ENCODE results near the gene PHLPP1. TPM values are rescaled to one million over a fixed set of nuclear protein-coding genes. Genes with fewer than 3 reads are reported as not detected.

PHLPP1 gene
- total RNA-seq, 1 experiment from 2014 or later: 12.5 TPM

DNA sequence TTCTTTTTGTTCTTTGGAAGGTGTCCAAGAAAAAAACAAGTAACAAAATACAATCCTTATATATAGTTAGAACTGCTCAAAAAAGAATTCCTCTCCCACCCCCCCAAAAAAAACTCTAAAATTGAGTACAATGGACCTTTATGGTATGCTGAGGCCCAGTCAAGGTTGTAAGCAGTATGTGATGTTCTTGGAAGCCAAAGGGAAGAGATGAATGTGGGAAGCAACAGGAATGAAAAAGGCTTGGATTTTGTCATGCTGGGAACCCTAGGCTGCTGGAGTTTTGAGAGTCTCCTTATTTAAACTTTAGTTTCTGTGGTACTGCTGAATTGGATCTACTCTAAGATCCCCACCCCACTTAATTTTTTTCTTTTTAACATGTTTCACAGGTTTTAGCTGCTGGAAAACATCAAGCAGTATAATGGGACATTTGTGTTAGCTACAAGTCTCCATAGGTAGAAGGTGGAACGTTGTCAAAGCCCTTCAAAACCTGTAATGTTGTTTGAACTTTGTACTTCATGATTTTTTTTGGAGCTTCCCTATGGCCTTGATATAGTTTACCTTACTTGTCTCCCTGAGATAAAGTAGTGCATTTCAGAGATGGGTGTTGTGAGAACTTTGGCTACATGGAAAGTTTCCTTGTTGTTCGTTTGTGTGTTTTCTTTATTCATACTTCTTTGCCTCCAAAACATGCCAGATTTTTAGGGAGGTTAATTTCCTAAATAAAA lies 57.7 kb downstream of the PHLPP1 start:
- DNase-seq (ENCODE audit: low read depth): no peak

DNA sequence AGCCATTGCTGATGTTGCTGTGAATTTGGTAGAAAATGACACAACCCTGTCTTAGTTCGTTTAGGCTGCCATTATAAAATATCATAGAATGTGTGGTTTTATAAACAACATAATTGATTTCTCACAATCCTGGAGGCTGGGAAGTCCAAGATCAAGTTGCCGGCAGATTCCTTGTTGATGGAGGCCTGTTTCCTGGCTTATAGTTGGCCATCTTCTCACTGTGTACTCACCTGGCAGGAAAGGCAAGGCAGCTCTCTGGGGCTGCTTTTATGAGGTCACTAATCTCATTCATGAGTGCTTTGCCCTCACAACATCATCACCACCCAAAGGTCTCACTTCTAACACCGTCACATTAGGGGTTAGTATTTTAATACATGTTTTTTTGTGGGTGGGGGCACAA lies 58.4 kb downstream of the PHLPP1 start:
- DNase-seq (ENCODE audit: low read depth): no peak

DNA sequence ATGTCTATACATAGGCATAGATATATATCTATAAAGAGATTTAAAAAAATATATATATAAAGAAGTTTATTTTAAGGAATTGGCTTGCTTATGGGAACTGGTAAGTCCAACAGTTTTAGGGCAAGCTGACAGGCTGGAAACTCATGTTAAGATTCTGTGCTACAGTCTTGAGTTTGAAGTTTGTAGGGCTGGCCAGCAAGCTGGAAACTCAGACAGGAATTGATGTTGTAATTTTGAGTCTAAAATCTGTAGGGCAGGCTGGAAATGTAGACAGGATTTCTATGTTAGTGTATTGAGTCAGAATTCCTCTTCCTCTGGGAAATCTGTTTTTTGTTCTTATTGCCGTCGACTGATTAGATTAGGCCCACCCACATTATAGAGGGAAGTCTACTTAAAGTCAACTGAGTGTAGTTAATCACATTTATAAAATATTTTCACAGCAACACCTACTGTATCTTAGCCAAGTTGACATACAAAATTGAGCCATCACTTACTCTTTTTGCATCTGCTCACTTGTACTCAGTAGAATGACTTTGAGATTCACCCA lies 60.8 kb downstream of the PHLPP1 start:
- no peak for DNase-seq (ENCODE audit: low read depth)

DNA sequence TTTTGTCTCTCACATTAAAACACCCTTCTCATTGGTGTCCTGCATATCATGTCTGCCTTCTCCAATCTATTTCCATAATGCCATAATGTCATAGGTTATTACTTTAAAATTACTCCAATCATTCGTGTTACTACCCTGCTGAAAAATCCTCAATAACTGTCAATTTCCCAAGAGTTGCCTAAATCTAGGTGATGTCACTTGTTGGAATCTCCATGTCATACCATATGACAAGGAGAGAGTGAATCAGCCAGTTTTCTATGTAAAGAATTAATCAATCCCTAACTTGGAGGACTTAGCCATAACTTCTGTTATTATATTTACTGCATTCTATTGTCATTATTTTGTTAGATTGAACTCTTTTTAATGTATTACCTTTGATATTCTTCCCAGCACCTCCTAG lies 62.5 kb downstream of the PHLPP1 start:
- no peak for DNase-seq (ENCODE audit: low read depth)

DNA sequence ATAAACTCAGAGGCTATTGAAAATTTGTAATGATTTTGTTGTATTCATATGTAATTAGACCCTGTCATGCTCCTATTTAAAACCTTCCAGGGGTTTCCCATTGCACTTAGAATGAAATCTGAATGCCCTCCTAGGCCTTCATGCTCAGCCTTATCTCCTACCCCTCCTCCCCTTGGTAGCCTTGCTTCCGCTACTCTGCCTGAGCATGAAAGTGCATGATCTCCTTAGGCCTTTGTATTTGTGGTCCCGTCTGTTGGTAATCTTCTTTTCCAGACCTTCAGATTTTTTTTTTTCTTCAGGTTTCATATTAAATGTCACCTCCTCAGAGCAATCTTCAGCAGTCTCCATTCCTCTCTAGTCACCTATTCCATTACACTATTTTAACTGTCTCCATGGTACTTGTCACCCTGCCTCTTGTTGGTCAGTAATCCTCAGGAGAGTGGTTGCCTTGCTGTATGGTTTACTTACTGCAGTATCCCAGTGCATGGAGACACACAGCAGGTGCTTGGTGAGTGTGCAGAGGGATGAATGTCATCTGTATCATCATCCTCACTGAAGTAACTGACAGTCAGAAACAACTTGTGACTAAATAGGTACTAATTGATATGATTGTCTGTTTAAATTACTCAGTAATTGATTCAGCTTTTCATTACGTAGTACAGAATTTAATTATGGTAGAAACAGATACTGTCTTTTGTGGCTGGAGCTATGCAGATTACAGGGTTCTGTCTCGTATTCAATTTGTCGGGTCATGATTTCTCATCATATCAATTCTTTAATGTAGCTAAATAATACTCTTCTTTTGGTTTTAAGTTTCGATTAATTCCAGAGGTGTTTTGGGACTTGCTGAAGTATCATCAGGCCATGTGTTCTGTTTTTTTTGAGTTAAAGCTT lies 63.9 kb downstream of the PHLPP1 start:
- DNase-seq (ENCODE audit: low read depth): no peak

DNA sequence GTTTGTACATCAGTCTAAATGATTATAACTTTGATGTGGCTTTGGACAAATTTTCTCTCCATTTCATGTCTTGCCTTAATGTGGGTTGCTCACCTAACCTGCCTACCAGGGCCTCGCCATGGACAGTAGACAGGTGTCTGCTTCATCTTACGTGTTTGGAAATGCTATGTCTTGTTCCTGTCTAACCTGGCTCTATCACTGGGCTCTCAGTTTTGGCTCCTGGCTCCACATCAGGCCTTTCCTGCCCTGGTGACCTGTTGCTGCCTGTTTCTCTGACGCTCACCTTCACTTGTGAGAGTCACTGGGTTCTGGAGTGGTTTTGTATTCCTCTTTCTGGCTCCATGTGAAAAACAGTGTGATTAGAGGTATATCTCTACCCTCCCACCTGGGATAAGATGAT lies 65.9 kb downstream of the PHLPP1 start:
- DNase-seq (ENCODE audit: low read depth): no peak

DNA sequence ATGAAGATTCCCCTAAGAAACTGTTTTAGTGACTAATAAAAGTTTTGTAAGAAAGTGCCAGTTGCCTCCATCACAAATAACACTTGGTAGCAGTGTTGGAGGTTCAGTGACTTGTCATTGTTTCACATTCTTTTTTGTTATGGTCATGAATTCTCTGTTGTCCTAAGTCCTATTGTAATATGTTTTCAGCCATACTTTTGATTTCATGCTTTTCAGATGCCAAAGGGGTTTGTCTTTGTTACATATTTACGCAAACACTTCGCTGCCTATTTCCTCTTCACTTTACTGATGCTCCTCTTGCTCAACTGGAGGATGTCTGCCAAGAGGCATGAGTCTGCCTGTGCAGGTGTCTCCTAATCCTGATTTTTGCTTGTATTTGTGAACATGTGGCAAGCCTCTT lies 66.6 kb downstream of the PHLPP1 start:
- DNase-seq (ENCODE audit: low read depth): peak; percentile 79

DNA sequence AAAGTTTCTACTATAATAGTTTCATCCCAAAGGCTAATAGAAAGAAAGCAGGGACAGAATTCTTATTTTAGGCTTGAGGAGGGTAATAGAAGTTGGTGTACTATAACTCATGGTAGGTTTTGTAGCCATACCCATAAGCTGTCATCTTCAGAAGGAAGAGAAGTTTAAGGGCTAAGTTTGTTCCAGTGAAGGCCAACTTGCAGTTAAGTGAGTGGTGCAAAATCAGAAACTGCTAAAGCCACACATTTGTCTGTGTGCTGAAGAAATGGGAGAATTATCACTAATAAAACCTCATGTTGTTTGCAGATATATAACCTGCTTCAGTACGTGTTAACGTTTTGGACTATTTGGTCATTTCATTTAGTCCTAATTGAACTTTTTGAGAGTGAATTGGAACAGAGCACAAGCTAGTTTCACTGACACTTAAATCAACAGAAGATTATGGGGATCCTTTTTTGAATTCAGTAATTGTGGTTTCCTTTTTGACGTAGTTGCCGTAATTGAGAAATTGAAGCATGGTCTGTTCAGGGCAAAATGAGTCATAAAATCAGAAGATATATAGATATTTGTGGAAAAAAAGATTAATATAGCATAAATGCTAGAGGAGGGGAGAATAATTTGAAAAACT lies 69.1 kb downstream of the PHLPP1 start:
- DNase-seq (ENCODE audit: low read depth): no peak

DNA sequence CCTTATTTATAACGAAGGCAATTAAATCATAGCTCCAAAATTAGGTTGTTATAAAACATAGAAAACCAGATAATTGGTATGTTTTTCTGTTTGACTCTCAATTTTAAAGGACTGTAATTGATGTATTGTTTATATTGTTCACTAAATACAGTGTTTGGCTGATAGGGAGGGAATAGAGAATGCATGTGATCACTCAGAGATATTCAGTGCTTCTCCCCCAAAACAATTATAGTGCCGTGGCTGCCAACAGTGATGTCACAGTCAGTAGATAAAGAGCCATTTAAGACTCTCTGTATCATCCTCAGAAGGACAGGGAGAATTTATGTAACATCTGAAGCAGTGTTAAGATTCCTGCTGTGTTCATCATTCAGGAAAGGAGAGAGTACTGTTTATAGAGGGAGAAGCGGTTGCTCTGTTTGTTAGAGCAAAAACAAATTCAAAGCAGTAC lies 69.6 kb downstream of the PHLPP1 start:
- peak; percentile 15 for DNase-seq (ENCODE audit: low read depth)

DNA sequence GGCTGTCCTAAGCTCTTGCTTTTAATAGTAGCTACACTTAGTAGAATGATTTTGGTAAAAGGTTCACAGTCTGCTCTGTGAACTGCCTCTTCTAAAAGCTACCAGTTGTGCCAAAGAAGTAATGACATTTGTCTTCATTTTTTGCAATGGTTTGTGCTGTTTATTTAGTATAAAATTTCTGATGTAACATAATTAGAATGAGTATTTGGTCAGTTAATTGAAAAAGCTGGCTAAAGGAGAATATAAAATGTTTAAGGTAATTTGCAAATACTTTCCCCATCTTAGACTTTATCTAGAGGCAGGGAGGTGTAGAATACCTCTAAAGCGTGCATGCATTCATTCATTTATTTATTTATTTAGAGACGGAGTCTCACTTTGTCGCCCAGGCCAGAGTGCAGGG lies 71.3 kb downstream of the PHLPP1 start:
- no peak for DNase-seq (ENCODE audit: low read depth)

DNA sequence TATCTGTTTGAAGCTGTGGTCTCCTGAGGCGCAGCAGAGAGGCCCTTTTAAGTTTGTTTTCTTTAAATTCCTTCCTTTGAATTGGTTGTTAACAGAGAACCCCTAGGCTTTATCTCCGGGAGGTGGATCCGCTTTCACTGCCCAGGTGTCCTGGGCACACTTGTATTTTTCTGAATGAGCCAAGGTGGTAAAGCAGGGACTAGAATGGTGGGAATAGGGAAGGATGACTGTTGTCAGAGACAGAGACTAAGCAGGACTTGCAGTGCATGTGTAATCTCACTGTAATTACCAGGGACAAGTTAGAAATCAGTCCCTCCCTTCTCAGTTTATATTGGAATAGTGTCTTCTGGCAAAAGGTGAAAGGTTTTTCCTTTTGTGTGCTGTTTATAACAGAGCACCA lies 72.8 kb downstream of the PHLPP1 start:
- no peak for DNase-seq (ENCODE audit: low read depth)

DNA sequence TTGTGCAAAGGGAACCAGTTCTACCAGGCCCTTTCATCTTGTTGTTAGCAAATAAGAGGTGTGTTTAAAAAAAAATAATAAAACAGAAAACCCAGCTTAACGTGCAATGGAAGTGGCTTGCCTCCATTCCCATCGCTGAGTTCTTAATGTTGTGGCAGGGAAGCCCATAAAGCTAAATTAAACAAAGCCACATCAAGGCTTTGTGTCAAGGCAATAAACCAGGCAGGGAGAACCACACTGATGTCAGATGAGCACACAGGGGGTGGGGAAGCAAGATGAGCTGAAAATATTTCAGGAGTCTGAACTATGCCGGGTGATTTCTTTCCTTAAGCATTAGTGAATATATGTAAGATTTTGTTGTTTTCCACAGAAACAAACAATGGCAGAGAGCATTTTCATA lies 73.5 kb downstream of the PHLPP1 start:
- DNase-seq (ENCODE audit: low read depth): peak; percentile 72

DNA sequence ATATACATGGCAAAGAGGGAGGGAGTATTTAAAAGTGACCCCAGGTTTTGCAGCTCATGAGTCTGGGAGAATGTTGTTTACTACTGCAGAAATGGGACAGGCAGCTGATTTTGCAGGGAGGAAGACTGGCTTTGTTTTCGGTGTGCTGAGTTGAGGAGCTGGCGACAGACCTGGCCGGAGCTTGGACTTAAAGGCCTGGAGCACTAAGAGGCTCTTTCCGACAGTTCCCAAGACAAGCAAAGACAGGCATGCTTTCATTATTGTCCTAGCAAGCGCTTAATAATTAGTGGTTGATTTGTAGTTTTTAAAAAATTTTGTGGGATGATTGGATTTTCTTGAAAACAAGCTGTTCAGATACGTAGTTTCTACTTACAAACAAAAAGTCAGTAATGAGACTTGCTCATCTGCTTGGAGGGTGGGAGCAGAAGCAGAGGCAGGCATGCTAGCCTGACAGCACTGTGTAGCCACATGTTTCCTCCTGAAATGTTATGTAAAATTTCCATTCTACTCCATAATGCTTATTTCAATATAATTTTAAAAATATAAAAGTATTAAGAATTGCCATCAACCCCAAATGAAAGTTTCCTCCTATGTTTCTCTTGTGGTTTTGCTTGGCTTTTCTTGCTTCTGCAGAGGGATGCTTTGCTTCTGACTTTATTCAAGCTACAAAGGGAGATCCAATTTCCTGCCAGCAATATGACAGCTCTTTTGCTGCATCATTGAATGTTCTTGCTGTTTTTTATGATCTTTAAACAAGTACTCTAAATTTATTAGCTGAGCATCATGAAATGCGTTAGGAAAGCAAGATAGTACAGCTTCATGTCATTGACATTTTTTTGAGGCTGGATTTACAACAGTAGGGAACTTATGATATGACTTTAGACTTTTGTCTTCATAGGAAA lies 75.8 kb downstream of the PHLPP1 start:
- peak; percentile 22 for DNase-seq (ENCODE audit: low read depth)

DNA sequence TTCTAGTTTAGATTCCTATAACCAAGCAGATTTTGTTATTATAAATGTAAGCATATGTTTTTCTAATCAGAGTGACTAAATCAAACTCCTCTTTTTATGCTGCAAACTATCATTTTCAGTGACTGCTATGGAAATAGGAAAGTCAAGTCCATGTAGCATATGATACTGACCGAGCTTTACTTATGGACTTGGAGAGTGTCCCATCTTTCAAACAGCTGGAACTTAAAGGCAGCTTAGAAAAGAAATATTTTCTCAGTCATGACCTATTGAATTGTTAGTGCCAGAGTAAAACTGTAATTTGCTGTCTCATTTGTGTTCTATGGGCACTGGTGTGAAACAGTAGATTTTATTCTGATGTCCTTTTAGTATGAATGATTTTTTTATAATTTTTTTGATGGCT lies 76.7 kb downstream of the PHLPP1 start:
- no peak for DNase-seq (ENCODE audit: low read depth)

DNA sequence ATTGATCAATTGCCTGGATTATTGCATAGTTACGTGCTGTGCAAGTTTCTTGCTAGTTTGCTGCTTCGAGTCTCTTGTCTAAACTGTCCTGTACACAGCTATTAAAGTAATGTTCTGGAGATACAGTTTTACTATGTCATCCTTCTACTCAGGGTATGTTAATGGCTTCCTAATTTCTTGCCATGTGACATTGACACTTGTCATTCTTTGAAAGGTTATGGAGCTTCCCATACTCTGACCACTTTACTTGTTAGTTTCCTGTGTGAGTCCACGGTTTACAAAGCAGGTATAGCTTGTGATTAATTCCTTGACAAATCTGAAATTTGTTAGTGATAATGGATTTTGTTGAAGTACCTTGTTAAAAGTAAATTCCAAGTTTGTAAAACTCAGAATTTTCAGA lies 80.5 kb downstream of the PHLPP1 start:
- DNase-seq (ENCODE audit: low read depth): no peak

DNA sequence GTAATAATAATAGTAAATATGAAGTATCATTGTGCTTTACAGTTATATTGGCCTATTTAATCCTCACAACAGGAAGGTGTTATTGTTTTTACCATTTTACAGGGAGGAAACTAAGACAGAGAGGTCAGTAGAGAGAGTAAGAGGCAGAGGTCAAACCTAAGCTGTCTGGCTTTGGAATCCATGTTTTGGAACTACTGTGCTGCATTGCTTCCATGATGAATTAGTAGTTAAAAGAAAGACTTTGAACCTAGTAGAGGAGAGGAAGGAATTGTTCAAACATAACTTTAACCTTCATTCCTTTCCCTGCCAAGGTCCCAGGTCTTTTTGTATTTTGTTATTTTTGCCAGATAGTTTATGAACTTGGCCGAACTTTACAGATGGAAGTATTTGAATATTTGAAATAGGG lies 80.9 kb downstream of the PHLPP1 start:
- DNase-seq (ENCODE audit: low read depth): no peak

DNA sequence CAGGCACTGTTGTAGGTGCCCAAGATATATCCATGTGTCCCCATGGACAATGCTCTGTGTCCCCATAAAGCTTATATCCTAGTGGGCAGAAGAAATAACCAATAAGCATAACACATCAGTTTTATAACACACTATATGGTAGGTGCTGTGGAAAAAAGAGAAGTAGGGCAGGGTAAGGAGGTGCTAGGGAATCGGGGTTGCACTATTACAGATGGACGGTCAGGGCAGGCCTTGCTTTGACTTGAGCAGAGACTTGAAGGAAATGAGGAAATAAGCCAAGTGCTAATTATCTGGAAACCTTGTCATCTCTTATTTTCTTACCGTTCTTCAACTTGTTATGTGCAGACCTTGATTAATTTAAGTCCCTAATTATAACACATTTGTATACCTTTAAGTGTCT lies 82.0 kb downstream of the PHLPP1 start:
- DNase-seq (ENCODE audit: low read depth): no peak

DNA sequence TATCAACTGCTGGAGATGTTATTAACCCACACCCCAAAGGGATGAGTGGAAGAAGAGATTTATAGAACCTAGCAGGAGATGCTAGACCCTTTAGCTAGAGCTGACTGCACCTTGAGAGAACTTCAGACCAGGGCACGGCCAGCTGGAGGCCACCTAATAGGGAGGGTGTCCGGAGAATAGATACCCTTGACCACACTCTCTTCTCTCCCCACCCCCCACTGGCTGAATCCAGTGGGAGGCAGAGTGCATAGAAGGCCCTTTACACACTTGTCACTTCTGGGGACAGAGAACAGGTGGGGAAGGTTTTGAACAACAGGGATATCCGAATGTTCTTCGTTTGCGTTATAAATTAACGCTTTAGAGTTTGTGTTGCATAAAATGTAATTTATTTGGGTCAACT lies 84.6 kb downstream of the PHLPP1 start:
- no peak for DNase-seq (ENCODE audit: low read depth)

DNA sequence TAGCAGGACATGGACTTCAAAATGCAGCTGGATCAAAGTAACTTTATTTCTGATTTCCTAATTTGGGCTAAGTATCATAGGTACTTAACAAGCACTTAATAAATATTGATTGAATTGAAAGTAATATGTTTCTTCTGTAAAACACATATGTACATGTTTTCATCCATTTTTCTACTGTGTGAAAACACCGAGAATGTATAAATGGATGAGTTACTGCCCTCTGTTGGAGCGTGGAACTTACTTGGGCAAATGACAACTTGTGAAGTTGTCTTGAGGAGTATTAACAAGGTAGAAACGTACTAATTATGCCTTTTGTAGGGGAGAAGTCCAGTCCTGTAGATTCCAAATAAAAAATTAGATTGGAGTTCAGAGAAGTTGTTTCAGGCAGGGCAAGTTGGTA lies 87.2 kb downstream of the PHLPP1 start:
- no peak for DNase-seq (ENCODE audit: low read depth)

DNA sequence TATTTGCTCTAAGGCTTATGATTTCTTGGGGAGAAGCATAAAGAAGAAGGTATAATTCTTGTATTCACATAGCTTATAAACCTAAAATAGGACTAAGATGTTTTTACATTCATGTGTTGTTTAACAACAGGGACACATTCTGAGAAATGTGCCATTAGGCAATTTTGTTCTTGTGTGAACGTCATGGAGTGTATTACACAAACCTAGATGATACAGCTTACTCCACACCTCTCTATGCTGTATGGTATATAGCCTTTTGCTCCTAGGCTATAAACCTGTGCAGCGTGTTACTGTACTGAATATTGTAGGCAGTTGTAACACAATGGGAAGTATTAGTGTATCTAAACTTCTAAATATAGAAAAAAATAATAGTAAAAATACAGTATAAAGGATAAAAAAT lies 92.1 kb downstream of the PHLPP1 start:
- no peak for DNase-seq (ENCODE audit: low read depth)

DNA sequence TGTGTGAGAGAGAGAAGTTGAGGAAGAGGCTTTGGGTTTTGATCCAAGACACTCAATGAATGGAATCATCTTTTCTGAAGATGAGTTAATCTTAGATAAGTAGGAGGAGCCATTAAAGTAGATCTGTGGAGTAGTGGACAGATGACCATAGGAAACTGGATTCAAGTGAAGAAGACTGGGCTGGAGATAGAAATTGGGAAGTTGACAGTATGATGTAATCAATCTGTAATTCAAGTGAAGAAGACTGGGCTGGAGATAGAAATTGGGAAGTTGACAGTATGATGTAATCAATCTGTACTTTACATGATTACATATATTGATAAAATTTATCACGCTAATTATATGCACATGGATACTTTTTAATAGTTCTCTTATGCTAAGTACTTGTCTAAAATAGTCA lies 92.8 kb downstream of the PHLPP1 start:
- no peak for DNase-seq (ENCODE audit: low read depth)
